ENCODE data around the gene COL1A2.
A peak's percentile ranks its signal among the peaks of the same experiment; 100 is the strongest.

COL1A2 gene

GRCh38 chr7:94380264-94380663 is 14.4 kb upstream of the COL1A2 start:
- H3K27ac ChIP-seq: no peak overlapping the region
- no peak for DNase-seq (ENCODE audit: low read depth, low spot score)

- peak overlapping the region; percentile 46 for H3K27ac ChIP-seq
- no peak for DNase-seq (ENCODE audit: low read depth, low spot score)
These were observed 12.6 kb upstream of the COL1A2 start for GRCh38 chr7:94382132-94382531.

GRCh38 chr7:94382746-94383145 is 11.9 kb upstream of the COL1A2 start:
- peak; percentile 29 for DNase-seq (ENCODE audit: low read depth, low spot score)
- peak overlapping the region; percentile 46 for H3K27ac ChIP-seq

GRCh38 chr7:94384315-94384714 is 10.4 kb upstream of the COL1A2 start:
- no peak for DNase-seq (ENCODE audit: low read depth, low spot score)
- H3K27ac ChIP-seq: no peak overlapping the region

GRCh38 chr7:94386416-94386815 is 8.3 kb upstream of the COL1A2 start:
- DNase-seq (ENCODE audit: low read depth, low spot score): no peak

GRCh38 chr7:94388540-94388939 is 6.2 kb upstream of the COL1A2 start:
- H3K27ac ChIP-seq: no peak overlapping the region
- no peak for DNase-seq (ENCODE audit: low read depth, low spot score)

More at GRCh38 chr7:94386416-94386815, 8.3 kb upstream of the COL1A2 start:
- H3K27ac ChIP-seq: no peak overlapping the region

- H3K27ac ChIP-seq: no peak overlapping the region
- DNase-seq (ENCODE audit: low read depth, low spot score): no peak
These were observed 5.3 kb upstream of the COL1A2 start for GRCh38 chr7:94389381-94389780.

GRCh38 chr7:94391726-94392392 is 2.8 kb upstream of the COL1A2 start:
- H3K27ac ChIP-seq: no peak overlapping the region

GRCh38 chr7:94392393-94392786 is 2.3 kb upstream of the COL1A2 start:
- DNase-seq (ENCODE audit: low read depth, low spot score): no peak
- H3K27ac ChIP-seq: no peak overlapping the region

More at GRCh38 chr7:94391726-94392392, 2.8 kb upstream of the COL1A2 start:
- no peak for DNase-seq (ENCODE audit: low read depth, low spot score)

GRCh38 chr7:94393246-94394108 is 1.2 kb upstream of the COL1A2 start:
- no peak for DNase-seq (ENCODE audit: low read depth, low spot score)
- no peak overlapping the region for H3K27ac ChIP-seq

- no peak for DNase-seq (ENCODE audit: low read depth, low spot score)
- H3K27ac ChIP-seq: no peak overlapping the region
These were observed 622 bp upstream of the COL1A2 start for GRCh38 chr7:94394109-94394436.

GRCh38 chr7:94395141-94396036 is 694 bp downstream of the COL1A2 start:
- DNase-seq (ENCODE audit: low read depth, low spot score): peak; percentile 40

GRCh38 chr7:94396037-94396431 is 1.3 kb downstream of the COL1A2 start:
- DNase-seq (ENCODE audit: low read depth, low spot score): no peak
- H3K27ac ChIP-seq: no peak overlapping the region

More at GRCh38 chr7:94395141-94396036, 694 bp downstream of the COL1A2 start:
- no peak overlapping the region for H3K27ac ChIP-seq

GRCh38 chr7:94396596-94396995 is 1.9 kb downstream of the COL1A2 start:
- DNase-seq (ENCODE audit: low read depth, low spot score): no peak
- H3K27ac ChIP-seq: no peak overlapping the region

GRCh38 chr7:94397722-94398121 is 3.0 kb downstream of the COL1A2 start:
- DNase-seq (ENCODE audit: low read depth, low spot score): no peak
- no peak overlapping the region for H3K27ac ChIP-seq

- no peak for DNase-seq (ENCODE audit: low read depth, low spot score)
- no peak overlapping the region for H3K27ac ChIP-seq
These were observed 4.1 kb downstream of the COL1A2 start for GRCh38 chr7:94398841-94399240.

GRCh38 chr7:94400022-94400421 is 5.3 kb downstream of the COL1A2 start:
- DNase-seq (ENCODE audit: low read depth, low spot score): no peak
- no peak overlapping the region for H3K27ac ChIP-seq

- no peak overlapping the region for H3K27ac ChIP-seq
These were observed 6.1 kb downstream of the COL1A2 start for GRCh38 chr7:94400643-94401427.

GRCh38 chr7:94401428-94401814 is 6.7 kb downstream of the COL1A2 start:
- H3K27ac ChIP-seq: no peak overlapping the region
- DNase-seq (ENCODE audit: low read depth, low spot score): no peak

More at GRCh38 chr7:94400643-94401427, 6.1 kb downstream of the COL1A2 start:
- DNase-seq (ENCODE audit: low read depth, low spot score): no peak

- H3K27ac ChIP-seq: no peak overlapping the region
These were observed 8.9 kb downstream of the COL1A2 start for GRCh38 chr7:94403546-94403945.

More at GRCh38 chr7:94403546-94403945, 8.9 kb downstream of the COL1A2 start:
- DNase-seq (ENCODE audit: low read depth, low spot score): no peak

Measured in epithelial cell of prostate (primary cell).